HEK293 (cell line): Measurements from ENCODE around the gene RPL9.

Source experiments
- CTCF ChIA-PET: fragments of 350-600 bp; formaldehyde crosslinking; extraction: SDS; loops from one replicate; lab custom pipeline; 2021; ENCODE audit warnings: antibody characterized with exemption; lab: Yijun Ruan, JAX
- POLR2A ChIA-PET: fragments of 300-600 bp; formaldehyde crosslinking; extraction: SDS; loops from one replicate; lab custom pipeline; 2020; ENCODE audit warnings: antibody characterized with exemption, inconsistent platforms; lab: Yijun Ruan, JAX
- H3K27ac ChIP-seq: fragments of 200-500 bp; sonication (Bioruptor generic); 2 replicates; pipeline ENCODE4 v1.5.1; 2014; ENCODE audit warnings: low read depth, low read length, control low read depth, inconsistent platforms; ENCODE audit errors: extremely low read depth
- H3K36me3 ChIP-seq, 2 experiments: fragments of 200-500 bp in 1 of 2; sonication (Bioruptor generic) in 1 of 2; 1 replicate in 1 of 2; 2 replicates in 1 of 2; pipeline ENCODE4 v1.5.1; 2014 to 2017; ENCODE audit warnings: inconsistent platforms in 2 of 2, low read length in 2 of 2; ENCODE audit not compliant: control insufficient read depth in 2 of 2, insufficient read depth in 1 of 2
- H3K4me1 ChIP-seq: fragments of 200-500 bp; sonication (Bioruptor generic); 2 replicates; pipeline ENCODE4 v1.5.1; 2014; ENCODE audit warnings: mild to moderate bottlenecking, low read length, inconsistent platforms; ENCODE audit not compliant: control insufficient read depth, insufficient read depth
- H3K4me3 ChIP-seq: 2 replicates; pipeline ENCODE4 v1.5.1; 2011; ENCODE audit warnings: low read depth, mild to moderate bottlenecking, control low read depth, low read length, moderate library complexity
- H3K9me3 ChIP-seq: fragments of 200-500 bp; sonication (Bioruptor generic); 2 replicates; pipeline ENCODE4 v1.5.1; 2014; ENCODE audit warnings: low read depth, low read length, inconsistent platforms; ENCODE audit not compliant: control insufficient read depth, insufficient read depth
- BCL11A ChIP-seq: fragments of 450-650 bp; formaldehyde crosslinking; IDR thresholded peaks from 2 replicates; pipeline ENCODE4 v1.5.1; 2016; ENCODE audit warnings: low read depth, missing biosample characterization, missing genetic modification characterization
- EGR2 ChIP-seq: fragments of 450-650 bp; formaldehyde crosslinking; IDR thresholded peaks from 2 replicates; pipeline ENCODE4 v1.5.1; 2016; ENCODE audit warnings: low read depth, missing biosample characterization, missing genetic modification characterization
- GLI2 ChIP-seq: fragments of 450-650 bp; formaldehyde crosslinking; IDR thresholded peaks from 2 replicates; pipeline ENCODE4; 2017; ENCODE audit warnings: missing biosample characterization, missing genetic modification characterization, low read depth, borderline replicate concordance
- PBX3 ChIP-seq: sonication (generic); formaldehyde crosslinking; IDR thresholded peaks from 2 replicates; pipeline ENCODE4 v1.8.1; 2022; ENCODE audit warnings: mild to moderate bottlenecking, moderate library complexity, missing genetic modification reagents
- ZBTB17 ChIP-seq: fragments of 450-650 bp; formaldehyde crosslinking; IDR thresholded peaks from 2 replicates; pipeline ENCODE4 v1.5.1; 2016; ENCODE audit warnings: missing biosample characterization, missing genetic modification characterization
- ZFP69B ChIP-seq: fragments of 450-650 bp; formaldehyde crosslinking; IDR thresholded peaks from 2 replicates; pipeline ENCODE4 v1.5.1; 2016; ENCODE audit warnings: missing biosample characterization, missing genetic modification characterization
- ZNF10 ChIP-seq: fragments of 450-650 bp; formaldehyde crosslinking; IDR thresholded peaks from 2 replicates; pipeline ENCODE4 v1.5.1; 2017; ENCODE audit warnings: missing biosample characterization, missing genetic modification characterization
- ZNF121 ChIP-seq: fragments of 450-650 bp; formaldehyde crosslinking; IDR thresholded peaks from 2 replicates; pipeline ENCODE4 v1.5.1; 2016; ENCODE audit warnings: missing biosample characterization, missing genetic modification characterization
- ZNF140 ChIP-seq: fragments of 450-650 bp; formaldehyde crosslinking; IDR thresholded peaks from 2 replicates; pipeline ENCODE4 v1.5.1; 2016; ENCODE audit warnings: missing biosample characterization, missing genetic modification characterization
- ZNF292 ChIP-seq: fragments of 450-650 bp; formaldehyde crosslinking; IDR thresholded peaks from 2 replicates; pipeline ENCODE4 v1.5.1; 2016; ENCODE audit warnings: low read depth, missing biosample characterization, missing genetic modification characterization, borderline replicate concordance
- ZNF335 ChIP-seq: fragments of 450-650 bp; formaldehyde crosslinking; conservative IDR thresholded peaks from 2 replicates; pipeline ENCODE4 v1.5.1; 2016; ENCODE audit warnings: missing biosample characterization, missing genetic modification characterization
- ZNF416 ChIP-seq: fragments of 450-650 bp; formaldehyde crosslinking; IDR thresholded peaks from 2 replicates; pipeline ENCODE4 v1.5.1; 2016; ENCODE audit warnings: missing biosample characterization, missing genetic modification characterization
- ZNF580 ChIP-seq: fragments of 450-650 bp; formaldehyde crosslinking; IDR thresholded peaks from 2 replicates; pipeline ENCODE4 v1.5.1; 2016; ENCODE audit warnings: missing biosample characterization, missing genetic modification characterization
- ZNF626 ChIP-seq: fragments of 450-650 bp; sonication (Bioruptor Pico); formaldehyde crosslinking; IDR thresholded peaks from 2 replicates; pipeline ENCODE4 v1.5.1; 2018; ENCODE audit warnings: missing biosample characterization, missing genetic modification characterization, inconsistent platforms
- ZNF654 ChIP-seq: fragments of 450-650 bp; formaldehyde crosslinking; IDR thresholded peaks from 2 replicates; pipeline ENCODE4 v1.5.1; 2016; ENCODE audit warnings: low read depth, missing biosample characterization, missing genetic modification characterization
- ZNF704 ChIP-seq: fragments of 450-650 bp; formaldehyde crosslinking; IDR thresholded peaks from 2 replicates; pipeline ENCODE4 v1.5.1; 2016; ENCODE audit warnings: missing biosample characterization, missing genetic modification characterization
- ZNF776 ChIP-seq: fragments of 450-650 bp; formaldehyde crosslinking; IDR thresholded peaks from 2 replicates; pipeline ENCODE4 v1.5.0; 2017; ENCODE audit warnings: missing biosample characterization, missing genetic modification characterization, borderline replicate concordance
- ZSCAN23 ChIP-seq: fragments of 450-650 bp; formaldehyde crosslinking; IDR thresholded peaks from 2 replicates; pipeline ENCODE4 v1.5.1; 2016; ENCODE audit warnings: missing biosample characterization, missing genetic modification characterization
- TF ChIP-seq, protein P1 (sequence below): fragments of 450-650 bp; formaldehyde crosslinking; IDR thresholded peaks from 2 replicates; pipeline ENCODE4 v1.5.1; 2016; ENCODE audit warnings: missing biosample characterization, missing genetic modification characterization
- TF ChIP-seq, protein P2 (sequence below): fragments of 450-650 bp; formaldehyde crosslinking; IDR thresholded peaks from 2 replicates; pipeline ENCODE4 v1.5.1; 2017; ENCODE audit warnings: missing biosample characterization, missing genetic modification characterization

Gene RPL9

DNA sequence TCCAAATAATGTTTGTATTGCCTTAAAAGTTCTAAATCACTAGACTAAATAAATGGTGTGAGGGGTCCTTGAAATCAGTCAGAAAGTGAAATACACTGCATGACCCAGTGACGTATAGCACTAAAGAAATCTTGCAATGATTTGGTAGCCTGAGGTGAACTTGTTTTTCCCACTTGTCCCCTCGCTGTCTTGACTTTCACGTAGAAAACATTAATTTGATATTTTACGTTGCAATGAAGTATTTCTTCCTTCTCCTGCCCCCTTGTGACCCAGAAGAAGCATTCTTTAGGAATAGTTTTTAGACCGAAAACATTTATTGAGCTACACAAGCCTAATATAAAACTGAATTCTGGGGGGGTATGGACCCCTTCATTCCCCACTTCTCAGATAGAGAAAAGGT is 48.3 kb downstream of the RPL9 start:
- CTCF ChIA-PET, result interaction anchor here (0.7 kb wide), 1 partner anchor 637 kb away, joined by 3 read pairs; no protein-coding TSS in a partner anchor
- no peaks in the 10 kb centered on the region for H3K9me3 ChIP-seq
- no peak overlapping the region for H3K4me3 ChIP-seq
- TF ChIP-seq PBX3 (CRISPR knock-in tag), result no peak
- TF ChIP-seq ZNF10 (tag by site-specific recombination), result no peak
- TF ChIP-seq ZNF654 (tag by site-specific recombination), result 0 out of 2 replicates have a peak, but pooled peaks have one; percentile 18
- TF ChIP-seq ZNF704 (tag by site-specific recombination), result no peak
- TF ChIP-seq, all 188 proteins: peak for 1
- H3K36me3 ChIP-seq, result no peaks in the 10 kb centered on the region
- H3K27ac ChIP-seq, result no peak overlapping the region
- H3K4me1 ChIP-seq, result no peaks in the 10 kb centered on the region
- POLR2A ChIA-PET, result no interaction called here

GRCh38 chr4:39407584-39407885 is 51.2 kb downstream of the RPL9 start:
- H3K27ac ChIP-seq, result no peak overlapping the region
- TF ChIP-seq GLI2 (tag by site-specific recombination) (no peak), BCL11A (tag by site-specific recombination) (no peak), EGR2 (tag by site-specific recombination) (no peak), ZNF140 (no peak), ZSCAN23 (no peak), ZNF292 (tag by site-specific recombination) (no peak), ZNF626 (no peak), ZNF416 (no peak), ZBTB17 (tag by site-specific recombination) (no peak), ZNF335 (tag by site-specific recombination) (no peak), ZNF580 (tag by site-specific recombination) (no peak), ZFP69B (tag by site-specific recombination) (no peak), ZNF121 (tag by site-specific recombination) (no peak), ZNF776 (tag by site-specific recombination) (no peak)
- TF ChIP-seq, protein P1, sequence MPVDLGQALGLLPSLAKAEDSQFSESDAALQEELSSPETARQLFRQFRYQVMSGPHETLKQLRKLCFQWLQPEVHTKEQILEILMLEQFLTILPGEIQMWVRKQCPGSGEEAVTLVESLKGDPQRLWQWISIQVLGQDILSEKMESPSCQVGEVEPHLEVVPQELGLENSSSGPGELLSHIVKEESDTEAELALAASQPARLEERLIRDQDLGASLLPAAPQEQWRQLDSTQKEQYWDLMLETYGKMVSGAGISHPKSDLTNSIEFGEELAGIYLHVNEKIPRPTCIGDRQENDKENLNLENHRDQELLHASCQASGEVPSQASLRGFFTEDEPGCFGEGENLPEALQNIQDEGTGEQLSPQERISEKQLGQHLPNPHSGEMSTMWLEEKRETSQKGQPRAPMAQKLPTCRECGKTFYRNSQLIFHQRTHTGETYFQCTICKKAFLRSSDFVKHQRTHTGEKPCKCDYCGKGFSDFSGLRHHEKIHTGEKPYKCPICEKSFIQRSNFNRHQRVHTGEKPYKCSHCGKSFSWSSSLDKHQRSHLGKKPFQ, result no peak
- TF ChIP-seq, protein P2, sequence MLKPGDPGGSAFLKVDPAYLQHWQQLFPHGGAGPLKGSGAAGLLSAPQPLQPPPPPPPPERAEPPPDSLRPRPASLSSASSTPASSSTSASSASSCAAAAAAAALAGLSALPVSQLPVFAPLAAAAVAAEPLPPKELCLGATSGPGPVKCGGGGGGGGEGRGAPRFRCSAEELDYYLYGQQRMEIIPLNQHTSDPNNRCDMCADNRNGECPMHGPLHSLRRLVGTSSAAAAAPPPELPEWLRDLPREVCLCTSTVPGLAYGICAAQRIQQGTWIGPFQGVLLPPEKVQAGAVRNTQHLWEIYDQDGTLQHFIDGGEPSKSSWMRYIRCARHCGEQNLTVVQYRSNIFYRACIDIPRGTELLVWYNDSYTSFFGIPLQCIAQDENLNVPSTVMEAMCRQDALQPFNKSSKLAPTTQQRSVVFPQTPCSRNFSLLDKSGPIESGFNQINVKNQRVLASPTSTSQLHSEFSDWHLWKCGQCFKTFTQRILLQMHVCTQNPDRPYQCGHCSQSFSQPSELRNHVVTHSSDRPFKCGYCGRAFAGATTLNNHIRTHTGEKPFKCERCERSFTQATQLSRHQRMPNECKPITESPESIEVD (tag by site-specific recombination), result no peak
- TF ChIP-seq, all 188 proteins: peak for 0
- no peaks in the 10 kb centered on the region for H3K4me1 ChIP-seq
- no peaks in the 10 kb centered on the region for H3K36me3 ChIP-seq
- CTCF ChIA-PET, result no interaction called here
- no peaks in the 10 kb centered on the region for H3K9me3 ChIP-seq
- POLR2A ChIA-PET, result no interaction called here
- H3K4me3 ChIP-seq, result no peak overlapping the region
